ENCODE results near the gene VGLL1.

Gene VGLL1

GRCh38 chrX:136586386-136586785, 54.4 kb downstream of the VGLL1 start:
- TF ChIP-seq REST (IDR thresholded peaks at IDR 0.05; ENCODE audit: insufficient replicate concordance, low read depth): no peak
- TF ChIP-seq SPI1 (IDR thresholded peaks at IDR 0.05; ENCODE audit: borderline replicate concordance, low read depth): no peak
- no peak for TF ChIP-seq POLR2AphosphoS5 (IDR thresholded peaks at IDR 0.05; ENCODE audit: low read depth)
- no peak for TF ChIP-seq GABPA (IDR thresholded peaks at IDR 0.05; ENCODE audit: low read depth)
- TF ChIP-seq CTCF (IDR thresholded peaks at IDR 0.05; ENCODE audit: insufficient read depth, low read length): no peak
- no peak for DNase-seq (ENCODE audit: low read depth in 1 of 2, low spot score in 1 of 2)
- Histone ChIP-seq H3K27ac (replicated peaks) (no peak overlapping the region), H3K4me3 (replicated peaks; ENCODE audit: insufficient read depth, low read length) (no peak overlapping the region), H3K27me3 (ENCODE audit: insufficient read depth, poor library complexity, severe bottlenecking) (no peaks in the 10 kb centered on the region)

GRCh38 chrX:136587532-136587931, 55.5 kb downstream of the VGLL1 start:
- DNase-seq (ENCODE audit: low read depth in 1 of 2, low spot score in 1 of 2): no peak
- no peak overlapping the region for H3K4me3 ChIP-seq (replicated peaks; ENCODE audit: insufficient read depth, low read length)
- no peaks in the 10 kb centered on the region for H3K27me3 ChIP-seq (ENCODE audit: insufficient read depth, poor library complexity, severe bottlenecking)

GRCh38 chrX:136588036-136588435, 56.0 kb downstream of the VGLL1 start:
- Histone ChIP-seq H3K4me3 (replicated peaks; ENCODE audit: insufficient read depth, low read length) (no peak overlapping the region), H3K27ac (replicated peaks) (no peak overlapping the region), H3K27me3 (ENCODE audit: insufficient read depth, poor library complexity, severe bottlenecking) (no peaks in the 10 kb centered on the region)
- TF ChIP-seq POLR2AphosphoS5 (IDR thresholded peaks at IDR 0.05; ENCODE audit: low read depth): no peak
- TF ChIP-seq REST (IDR thresholded peaks at IDR 0.05; ENCODE audit: insufficient replicate concordance, low read depth): no peak
- DNase-seq (ENCODE audit: low read depth in 1 of 2, low spot score in 1 of 2): no peak

More at GRCh38 chrX:136587532-136587931, 55.5 kb downstream of the VGLL1 start:
- no peak for TF ChIP-seq GABPA (IDR thresholded peaks at IDR 0.05; ENCODE audit: low read depth)
- no peak for TF ChIP-seq SPI1 (IDR thresholded peaks at IDR 0.05; ENCODE audit: borderline replicate concordance, low read depth)
- TF ChIP-seq CTCF (IDR thresholded peaks at IDR 0.05; ENCODE audit: insufficient read depth, low read length): no peak
- no peak for TF ChIP-seq POLR2AphosphoS5 (IDR thresholded peaks at IDR 0.05; ENCODE audit: low read depth)
- TF ChIP-seq REST (IDR thresholded peaks at IDR 0.05; ENCODE audit: insufficient replicate concordance, low read depth): no peak
- H3K27ac ChIP-seq (replicated peaks): no peak overlapping the region

GRCh38 chrX:136589966-136590365, 58.0 kb downstream of the VGLL1 start:
- Histone ChIP-seq H3K27ac (replicated peaks) (no peak overlapping the region), H3K4me3 (replicated peaks; ENCODE audit: insufficient read depth, low read length) (no peak overlapping the region), H3K27me3 (ENCODE audit: insufficient read depth, poor library complexity, severe bottlenecking) (no peaks in the 10 kb centered on the region)
- TF ChIP-seq SPI1 (IDR thresholded peaks at IDR 0.05; ENCODE audit: borderline replicate concordance, low read depth) (no peak), POLR2AphosphoS5 (IDR thresholded peaks at IDR 0.05; ENCODE audit: low read depth) (no peak), REST (IDR thresholded peaks at IDR 0.05; ENCODE audit: insufficient replicate concordance, low read depth) (no peak), GABPA (IDR thresholded peaks at IDR 0.05; ENCODE audit: low read depth) (no peak), CTCF (IDR thresholded peaks at IDR 0.05; ENCODE audit: insufficient read depth, low read length) (no peak)
- no peak for DNase-seq (ENCODE audit: low read depth in 1 of 2, low spot score in 1 of 2)
